ENCODE measurements around the gene CSGALNACT2. TPM values are rescaled to one million over a fixed set of nuclear protein-coding genes. Genes with fewer than 3 reads are reported as not detected.
A peak's percentile ranks its signal among the peaks of the same experiment; 100 is the strongest.

Gene CSGALNACT2
- total and polyA plus RNA-seq, 12 donors, result 5.8 to 19.4 (median 12.3) TPM

- Histone ChIP-seq H3K4me3 (no peak overlapping the region), H3K27me3 (no peaks in the 10 kb centered on the region), H3K9me3 (replicated peaks in 1 of 3) (no peaks in the 10 kb centered on the region), H3K27ac (no peak overlapping the region), H3K36me3 (replicated peaks in 1 of 2) (no peaks in the 10 kb centered on the region), H3K4me1 (replicated peaks in 1 of 2) (no peaks in the 10 kb centered on the region)
- peak in 1 of 7 donors; percentile 30 for DNase-seq
- TF ChIP-seq, protein P1, sequence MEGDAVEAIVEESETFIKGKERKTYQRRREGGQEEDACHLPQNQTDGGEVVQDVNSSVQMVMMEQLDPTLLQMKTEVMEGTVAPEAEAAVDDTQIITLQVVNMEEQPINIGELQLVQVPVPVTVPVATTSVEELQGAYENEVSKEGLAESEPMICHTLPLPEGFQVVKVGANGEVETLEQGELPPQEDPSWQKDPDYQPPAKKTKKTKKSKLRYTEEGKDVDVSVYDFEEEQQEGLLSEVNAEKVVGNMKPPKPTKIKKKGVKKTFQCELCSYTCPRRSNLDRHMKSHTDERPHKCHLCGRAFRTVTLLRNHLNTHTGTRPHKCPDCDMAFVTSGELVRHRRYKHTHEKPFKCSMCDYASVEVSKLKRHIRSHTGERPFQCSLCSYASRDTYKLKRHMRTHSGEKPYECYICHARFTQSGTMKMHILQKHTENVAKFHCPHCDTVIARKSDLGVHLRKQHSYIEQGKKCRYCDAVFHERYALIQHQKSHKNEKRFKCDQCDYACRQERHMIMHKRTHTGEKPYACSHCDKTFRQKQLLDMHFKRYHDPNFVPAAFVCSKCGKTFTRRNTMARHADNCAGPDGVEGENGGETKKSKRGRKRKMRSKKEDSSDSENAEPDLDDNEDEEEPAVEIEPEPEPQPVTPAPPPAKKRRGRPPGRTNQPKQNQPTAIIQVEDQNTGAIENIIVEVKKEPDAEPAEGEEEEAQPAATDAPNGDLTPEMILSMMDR (IDR thresholded peaks at IDR 0.05), result no peak
- no peak for TF ChIP-seq POLR2A (IDR thresholded peaks at IDR 0.05)
- intact Hi-C loops (cut with DNase I), result no loop called here
- 81 to 100% (median 86%) methylated on average over 1 of the region's 1 CpG; no CpG with 5 or more reads in 1 of the 4 donors for WGBS, 4 donors
Observed at GRCh38 chr10:43121444-43121843, 16.8 kb upstream of the CSGALNACT2 start.

- Histone ChIP-seq H3K36me3 (replicated peaks in 1 of 2) (no peaks in the 10 kb centered on the region), H3K27ac (no peak overlapping the region), H3K27me3 (no peaks in the 10 kb centered on the region), H3K4me3 (no peak overlapping the region), H3K9me3 (replicated peaks in 1 of 3) (no peaks in the 10 kb centered on the region), H3K4me1 (replicated peaks in 1 of 2) (no peaks in the 10 kb centered on the region)
- TF ChIP-seq POLR2A (IDR thresholded peaks at IDR 0.05), result no peak
- WGBS, 4 donors, result 90 to 92% (median 91%) methylated on average over 2 to 4 of the region's 4 CpGs; no CpG with 5 or more reads in 1 of the 4 donors
- DNase-seq, result peak in 1 of 7 donors; percentile 48
- intact Hi-C loops (cut with DNase I), result no loop called here
Observed at GRCh38 chr10:43122096-43122495, 16.1 kb upstream of the CSGALNACT2 start.

GRCh38 chr10:43122826-43123225 lies 15.4 kb upstream of the CSGALNACT2 start:
- H3K36me3 ChIP-seq (replicated peaks in 1 of 2), result no peaks in the 10 kb centered on the region
- no peak overlapping the region for H3K27ac ChIP-seq
- no peak for TF ChIP-seq POLR2A (IDR thresholded peaks at IDR 0.05)
- TF ChIP-seq, protein P1 (IDR thresholded peaks at IDR 0.05), result no peak
- intact Hi-C loops (cut with DNase I), result no loop called here
- WGBS, 4 donors, result 86 to 96% (median 91%) methylated on average over 7 of the region's 7 CpGs
- no peaks in the 10 kb centered on the region for H3K4me1 ChIP-seq (replicated peaks in 1 of 2)
- H3K27me3 ChIP-seq, result no peaks in the 10 kb centered on the region
- no peaks in the 10 kb centered on the region for H3K9me3 ChIP-seq (replicated peaks in 1 of 3)
- no peak overlapping the region for H3K4me3 ChIP-seq
- peak in 1 of 7 donors; percentile 23 for DNase-seq

GRCh38 chr10:43123361-43124093 lies 14.7 kb upstream of the CSGALNACT2 start:
- peak in 4 of 7 donors; percentile 2 to 43 (median 9) for DNase-seq
- intact Hi-C loops (cut with DNase I), result no loop called here
- Histone ChIP-seq H3K27ac (no peak overlapping the region), H3K36me3 (replicated peaks in 1 of 2) (no peaks in the 10 kb centered on the region), H3K4me1 (replicated peaks in 1 of 2) (no peaks in the 10 kb centered on the region), H3K9me3 (replicated peaks in 1 of 3) (no peaks in the 10 kb centered on the region), H3K27me3 (no peaks in the 10 kb centered on the region), H3K4me3 (no peak overlapping the region)
- TF ChIP-seq, protein P1 (IDR thresholded peaks at IDR 0.05), result no peak
- TF ChIP-seq POLR2A (IDR thresholded peaks at IDR 0.05), result no peak
- 75 to 94% (median 82%) methylated on average over 5 to 9 of the region's 9 CpGs for WGBS, 4 donors

Measured in adrenal gland (tissue), 12 donors.